GM23248 (cell line): ENCODE data around the gene TMEM163. TPM values are rescaled to one million over a fixed set of nuclear protein-coding genes. Genes with fewer than 3 reads are reported as not detected.

Source experiments
- DNase-seq: peaks from one replicate; pipeline ENCODE4 v3.0.0-alpha.2; 2015
- H2AFZ ChIP-seq: fragments of 200-600 bp; sonication (generic); 2 replicates; pipeline ENCODE4 v1.6.1; 2016; ENCODE audit warnings: antibody characterized with exemption
- H3F3A ChIP-seq: fragments of 200-600 bp; sonication (generic); 2 replicates; pipeline ENCODE4 v1.6.1; 2016; ENCODE audit warnings: mild to moderate bottlenecking, antibody characterized with exemption, mixed run types; ENCODE audit not compliant: insufficient read depth
- H3K27ac ChIP-seq: fragments of 200-600 bp; sonication (generic); 2 replicates; pipeline ENCODE4 v1.5.1; 2016; ENCODE audit warnings: mild to moderate bottlenecking
- H3K27me3 ChIP-seq: fragments of 200-600 bp; sonication (generic); replicated peaks from 2 replicates; pipeline ENCODE4 v1.6.1; 2016; ENCODE audit warnings: mild to moderate bottlenecking; ENCODE audit not compliant: insufficient read depth
- H3K36me3 ChIP-seq: fragments of 200-600 bp; sonication (generic); 2 replicates; pipeline ENCODE4 v1.6.1; 2016; ENCODE audit warnings: low read depth, mild to moderate bottlenecking
- H3K4me1 ChIP-seq: fragments of 200-600 bp; sonication (generic); 2 replicates; pipeline ENCODE4 v1.6.1; 2016; ENCODE audit warnings: mild to moderate bottlenecking; ENCODE audit not compliant: insufficient read depth
- H3K4me2 ChIP-seq: fragments of 200-600 bp; sonication (generic); one replicate; pipeline ENCODE4 v1.6.1; 2016; ENCODE audit warnings: mild to moderate bottlenecking; ENCODE audit not compliant: unreplicated experiment
- H3K4me3 ChIP-seq: fragments of 200-600 bp; sonication (generic); 2 replicates; pipeline ENCODE4 v1.5.1; 2016; ENCODE audit warnings: mild to moderate bottlenecking
- H3K79me2 ChIP-seq: fragments of 200-600 bp; sonication (generic); 2 replicates; pipeline ENCODE4 v1.6.1; 2016; ENCODE audit warnings: mild to moderate bottlenecking; ENCODE audit not compliant: insufficient read depth
- H3K9ac ChIP-seq: fragments of 200-600 bp; sonication (generic); 2 replicates; pipeline ENCODE4 v1.6.1; 2016; ENCODE audit warnings: mild to moderate bottlenecking
- H3K9me2 ChIP-seq: fragments of 200-600 bp; sonication (generic); 2 replicates; pipeline ENCODE4 v1.6.1; 2016; ENCODE audit warnings: mixed run types, mild to moderate bottlenecking, moderate library complexity; ENCODE audit not compliant: insufficient read depth
- H3K9me3 ChIP-seq: fragments of 200-600 bp; sonication (generic); one replicate; pipeline ENCODE4 v1.6.1; 2017; ENCODE audit warnings: low read depth
- H4K20me1 ChIP-seq: fragments of 200-600 bp; sonication (generic); 2 replicates; pipeline ENCODE4 v1.6.0; 2016; ENCODE audit not compliant: insufficient read depth
- EZH2 ChIP-seq: fragments of 200-600 bp; sonication (generic); IDR thresholded peaks from 2 replicates; pipeline ENCODE4 v1.6.1; 2018; ENCODE audit warnings: antibody characterized with exemption, mild to moderate bottlenecking; ENCODE audit not compliant: insufficient read depth, poor library complexity, severe bottlenecking
- EZH2phosphoT487 ChIP-seq: fragments of 200-600 bp; sonication (generic); IDR thresholded peaks from 2 replicates; pipeline ENCODE4 v1.6.1; 2018; ENCODE audit warnings: antibody characterized with exemption, moderate library complexity, mild to moderate bottlenecking, low read depth; ENCODE audit not compliant: insufficient read depth
- whole genome bisulfite sequencing, 2 experiments: methylation state at CpG; one replicate each; pipeline ENCODE4 v1.1.6; 2015 to 2017; ENCODE audit warnings: low lambda C conversion rate in 2 of 2, low coverage in 1 of 2; ENCODE audit errors: missing lambda C conversion rate in 2 of 2; 5-methylcytosine and 5-hydroxymethylcytosine counted together
- in situ Hi-C: fragments of 300-500 bp; cut with MboI; formaldehyde crosslinking; loops from 2 replicates; pipeline ENCODE4 v1.15.0; 2020
- polyA plus RNA-seq: library from polyadenylated mRNA; unstranded; fragments of >200 nt; fragmentation: Nextera tagmentation; extraction: Ambion mirVana; gene quantifications from 2 replicates; pipeline ENCODE4 v1.2.1, GENCODE V29; 2016
- total RNA-seq: library from RNA; depleted of rRNA; stranded (reverse); fragments of >200 nt; shearing (Covaris generic); gene quantifications from 2 replicates; pipeline ENCODE4 v1.2.3, GENCODE V29; 2014

The TMEM163 gene
- total and polyA plus RNA-seq, 2 experiments from 2014 or later = not detected

GRCh38 chr2:134677856-134678756 is 40.7 kb downstream of the TMEM163 start:
- in situ Hi-C loops = no loop called here
- Histone ChIP-seq H3K9me3 (no peaks in the 10 kb centered on the region), H3K9ac (no peak overlapping the region), H3K4me1 (no peaks in the 10 kb centered on the region), H3K4me2 (no peak overlapping the region), H3F3A (no peaks in the 10 kb centered on the region), H3K4me3 (no peak overlapping the region), H3K27ac (no peak overlapping the region), H3K27me3 (0 out of 2 replicates have a peak, but pooled peaks cover 3% of the 10 kb centered on the region), H3K79me2 (no peaks in the 10 kb centered on the region), H4K20me1 (no peaks in the 10 kb centered on the region), H3K36me3 (no peaks in the 10 kb centered on the region), H2AFZ (no peak overlapping the region), H3K9me2 (no peaks in the 10 kb centered on the region)
- TF ChIP-seq EZH2phosphoT487 = no peak
- no peak for TF ChIP-seq EZH2
- DNase-seq = no peak
- 13 to 15% methylated on average over 20 of the region's 20 CpGs for WGBS, 2 experiments

- no peaks in the 10 kb centered on the region for H3K79me2 ChIP-seq
- no peaks in the 10 kb centered on the region for H4K20me1 ChIP-seq
- in situ Hi-C loops = no loop called here
- no peak overlapping the region for H3K27ac ChIP-seq
- 3 to 4% methylated on average over 12 of the region's 12 CpGs for WGBS, 2 experiments
- no peak for TF ChIP-seq EZH2
- TF ChIP-seq EZH2phosphoT487 = no peak
- 0 out of 2 replicates have a peak, but pooled peaks cover 3% of the 10 kb centered on the region for H3K27me3 ChIP-seq
- H3K36me3 ChIP-seq = no peaks in the 10 kb centered on the region
- H3K4me2 ChIP-seq = no peak overlapping the region
- no peak overlapping the region for H3K4me3 ChIP-seq
- H3K9me3 ChIP-seq = no peaks in the 10 kb centered on the region
- H3K9ac ChIP-seq = no peak overlapping the region
- H2AFZ ChIP-seq = no peak overlapping the region
- no peaks in the 10 kb centered on the region for H3K9me2 ChIP-seq
- no peak for DNase-seq
- H3K4me1 ChIP-seq = no peaks in the 10 kb centered on the region
- H3F3A ChIP-seq = no peaks in the 10 kb centered on the region
These were observed 41.8 kb downstream of the TMEM163 start for GRCh38 chr2:134676960-134677359.

- no peak overlapping the region for H3K4me3 ChIP-seq
- no peaks in the 10 kb centered on the region for H3K79me2 ChIP-seq
- H3K36me3 ChIP-seq = no peaks in the 10 kb centered on the region
- no peaks in the 10 kb centered on the region for H4K20me1 ChIP-seq
- H3K9me3 ChIP-seq = no peaks in the 10 kb centered on the region
- H3K27me3 ChIP-seq = 0 out of 2 replicates have a peak, but pooled peaks cover 3% of the 10 kb centered on the region
- H3K27ac ChIP-seq = no peak overlapping the region
- DNase-seq = no peak
- TF ChIP-seq EZH2 (no peak), EZH2phosphoT487 (no peak)
- in situ Hi-C loops = no loop called here
- no peaks in the 10 kb centered on the region for H3F3A ChIP-seq
- no peak overlapping the region for H3K9ac ChIP-seq
- H2AFZ ChIP-seq = no peak overlapping the region
- WGBS, 2 experiments = 35 to 40% methylated on average over 3 of the region's 3 CpGs
- H3K4me1 ChIP-seq = no peaks in the 10 kb centered on the region
- H3K9me2 ChIP-seq = no peaks in the 10 kb centered on the region
- no peak overlapping the region for H3K4me2 ChIP-seq
These were observed 43.5 kb downstream of the TMEM163 start for GRCh38 chr2:134675314-134675713.

GRCh38 chr2:134674687-134675086 is 44.1 kb downstream of the TMEM163 start:
- in situ Hi-C loops = no loop called here
- no peak overlapping the region for H3K27ac ChIP-seq
- H3K9me2 ChIP-seq = no peaks in the 10 kb centered on the region
- no peaks in the 10 kb centered on the region for H4K20me1 ChIP-seq
- WGBS, 2 experiments = 32 to 39% methylated on average over 4 of the region's 4 CpGs
- H3K4me2 ChIP-seq = no peak overlapping the region
- no peak overlapping the region for H3K4me3 ChIP-seq
- no peak for DNase-seq
- H3F3A ChIP-seq = no peaks in the 10 kb centered on the region
- H3K4me1 ChIP-seq = no peaks in the 10 kb centered on the region
- H3K79me2 ChIP-seq = no peaks in the 10 kb centered on the region
- H2AFZ ChIP-seq = no peak overlapping the region
- no peaks in the 10 kb centered on the region for H3K36me3 ChIP-seq
- H3K9me3 ChIP-seq = no peaks in the 10 kb centered on the region
- H3K9ac ChIP-seq = no peak overlapping the region
- no peak for TF ChIP-seq EZH2phosphoT487
- no peak for TF ChIP-seq EZH2
- 0 out of 2 replicates have a peak, but pooled peaks cover 3% of the 10 kb centered on the region for H3K27me3 ChIP-seq
